A549 (cell line): ENCODE results near the gene HOXB1.

Experiments used
- BHLHE40 ChIP-seq: IDR thresholded peaks from 2 replicates; pipeline ENCODE4 v1.6.1; 2012; ENCODE audit warnings: low read depth, low read length, inconsistent platforms
- EP300 ChIP-seq, 2 experiments: fragments of >200 bp; sonication (Bioruptor Twin); formaldehyde crosslinking; IDR thresholded peaks; 2 replicates in 1 of 2; 3 replicates in 1 of 2; pipeline ENCODE4 v1.6.1; 2016 to 2017
- ESRRA ChIP-seq: fragments of 150-350 bp; IDR thresholded peaks from 2 replicates; pipeline ENCODE4 v1.6.1; 2014; ENCODE audit warnings: mild to moderate bottlenecking, low read length, borderline replicate concordance
- GATA3 ChIP-seq: IDR thresholded peaks from 2 replicates; pipeline ENCODE4 v1.6.1; 2012; ENCODE audit warnings: borderline replicate concordance
- HOXA7 ChIP-seq: fragments of 250-450 bp; sonication (Bioruptor Pico); IDR thresholded peaks from 2 replicates; pipeline ENCODE4 v1.5.0; 2020; ENCODE audit warnings: mild to moderate bottlenecking, moderate library complexity
- MAZ ChIP-seq: fragments of 150-350 bp; IDR thresholded peaks from 2 replicates; pipeline ENCODE4 v1.6.1; 2014; ENCODE audit warnings: antibody characterized with exemption, low read depth, low read length, borderline replicate concordance
- POLR2A ChIP-seq: IDR thresholded peaks from 2 replicates; pipeline ENCODE4 v1.6.1; 2012; ENCODE audit warnings: mild to moderate bottlenecking, low read length
- RFX5 ChIP-seq: fragments of 450-650 bp; IDR thresholded peaks from 2 replicates; pipeline ENCODE4 v1.7.1; 2014; ENCODE audit warnings: antibody characterized with exemption, mild to moderate bottlenecking, moderate library complexity
- TF ChIP-seq, protein P1 (sequence below): fragments of >200 bp; sonication (Bioruptor Twin); formaldehyde crosslinking; IDR thresholded peaks from 3 replicates; pipeline ENCODE4 v1.5.1; 2016
- TF ChIP-seq, protein P2 (sequence below): IDR thresholded peaks from 2 replicates; pipeline ENCODE4 v1.6.1; 2012
- TF ChIP-seq, protein P3 (sequence below): IDR thresholded peaks from 2 replicates; pipeline ENCODE4 v1.6.1; 2012
- TF ChIP-seq, protein P4 (sequence below): fragments of 250-450 bp; sonication (Bioruptor Pico); IDR thresholded peaks from 2 replicates; pipeline ENCODE4 v1.5.0; 2021; ENCODE audit warnings: mild to moderate bottlenecking, moderate library complexity, borderline replicate concordance
- TF ChIP-seq, protein P5 (sequence below): fragments of 450-650 bp; IDR thresholded peaks from 2 replicates; pipeline ENCODE4 v1.6.1; 2014; ENCODE audit warnings: antibody characterized with exemption

DNA sequence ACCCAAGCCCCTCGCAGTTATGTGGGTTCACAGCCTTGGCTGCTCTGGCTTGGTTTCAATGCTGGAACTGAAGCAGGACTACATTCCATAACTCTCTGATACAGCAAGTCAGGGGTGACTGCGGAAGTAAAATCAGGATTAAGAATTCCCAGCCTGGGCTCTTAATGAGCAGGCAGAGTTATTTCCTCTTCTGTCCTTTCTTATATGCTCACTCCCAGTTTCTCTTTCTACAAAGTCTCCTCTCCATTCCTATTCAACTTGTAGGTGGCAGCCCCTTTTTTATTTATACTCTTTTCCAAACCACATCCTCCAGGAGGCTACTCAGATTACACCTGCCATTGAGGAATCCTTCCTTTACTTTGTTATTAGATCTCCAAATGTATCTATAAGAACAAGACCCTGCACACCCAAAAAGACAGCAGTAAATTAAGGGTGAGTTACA lies 40.3 kb downstream of the HOXB1 start:
- TF ChIP-seq, protein P1, sequence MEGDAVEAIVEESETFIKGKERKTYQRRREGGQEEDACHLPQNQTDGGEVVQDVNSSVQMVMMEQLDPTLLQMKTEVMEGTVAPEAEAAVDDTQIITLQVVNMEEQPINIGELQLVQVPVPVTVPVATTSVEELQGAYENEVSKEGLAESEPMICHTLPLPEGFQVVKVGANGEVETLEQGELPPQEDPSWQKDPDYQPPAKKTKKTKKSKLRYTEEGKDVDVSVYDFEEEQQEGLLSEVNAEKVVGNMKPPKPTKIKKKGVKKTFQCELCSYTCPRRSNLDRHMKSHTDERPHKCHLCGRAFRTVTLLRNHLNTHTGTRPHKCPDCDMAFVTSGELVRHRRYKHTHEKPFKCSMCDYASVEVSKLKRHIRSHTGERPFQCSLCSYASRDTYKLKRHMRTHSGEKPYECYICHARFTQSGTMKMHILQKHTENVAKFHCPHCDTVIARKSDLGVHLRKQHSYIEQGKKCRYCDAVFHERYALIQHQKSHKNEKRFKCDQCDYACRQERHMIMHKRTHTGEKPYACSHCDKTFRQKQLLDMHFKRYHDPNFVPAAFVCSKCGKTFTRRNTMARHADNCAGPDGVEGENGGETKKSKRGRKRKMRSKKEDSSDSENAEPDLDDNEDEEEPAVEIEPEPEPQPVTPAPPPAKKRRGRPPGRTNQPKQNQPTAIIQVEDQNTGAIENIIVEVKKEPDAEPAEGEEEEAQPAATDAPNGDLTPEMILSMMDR: no peak
- TF ChIP-seq POLR2A (no peak), EP300 (IDR thresholded peaks at IDR 0.05) (no peak), ESRRA (no peak), RFX5 (no peak), HOXA7 (no peak), MAZ (no peak), GATA3 (no peak), BHLHE40 (no peak)
- TF ChIP-seq, protein P2, sequence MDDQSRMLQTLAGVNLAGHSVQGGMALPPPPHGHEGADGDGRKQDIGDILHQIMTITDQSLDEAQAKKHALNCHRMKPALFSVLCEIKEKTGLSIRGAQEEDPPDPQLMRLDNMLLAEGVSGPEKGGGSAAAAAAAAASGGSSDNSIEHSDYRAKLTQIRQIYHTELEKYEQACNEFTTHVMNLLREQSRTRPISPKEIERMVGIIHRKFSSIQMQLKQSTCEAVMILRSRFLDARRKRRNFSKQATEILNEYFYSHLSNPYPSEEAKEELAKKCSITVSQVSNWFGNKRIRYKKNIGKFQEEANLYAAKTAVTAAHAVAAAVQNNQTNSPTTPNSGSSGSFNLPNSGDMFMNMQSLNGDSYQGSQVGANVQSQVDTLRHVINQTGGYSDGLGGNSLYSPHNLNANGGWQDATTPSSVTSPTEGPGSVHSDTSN: no peak
- TF ChIP-seq, protein P3, sequence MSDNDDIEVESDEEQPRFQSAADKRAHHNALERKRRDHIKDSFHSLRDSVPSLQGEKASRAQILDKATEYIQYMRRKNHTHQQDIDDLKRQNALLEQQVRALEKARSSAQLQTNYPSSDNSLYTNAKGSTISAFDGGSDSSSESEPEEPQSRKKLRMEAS: no peak
- TF ChIP-seq, protein P4, sequence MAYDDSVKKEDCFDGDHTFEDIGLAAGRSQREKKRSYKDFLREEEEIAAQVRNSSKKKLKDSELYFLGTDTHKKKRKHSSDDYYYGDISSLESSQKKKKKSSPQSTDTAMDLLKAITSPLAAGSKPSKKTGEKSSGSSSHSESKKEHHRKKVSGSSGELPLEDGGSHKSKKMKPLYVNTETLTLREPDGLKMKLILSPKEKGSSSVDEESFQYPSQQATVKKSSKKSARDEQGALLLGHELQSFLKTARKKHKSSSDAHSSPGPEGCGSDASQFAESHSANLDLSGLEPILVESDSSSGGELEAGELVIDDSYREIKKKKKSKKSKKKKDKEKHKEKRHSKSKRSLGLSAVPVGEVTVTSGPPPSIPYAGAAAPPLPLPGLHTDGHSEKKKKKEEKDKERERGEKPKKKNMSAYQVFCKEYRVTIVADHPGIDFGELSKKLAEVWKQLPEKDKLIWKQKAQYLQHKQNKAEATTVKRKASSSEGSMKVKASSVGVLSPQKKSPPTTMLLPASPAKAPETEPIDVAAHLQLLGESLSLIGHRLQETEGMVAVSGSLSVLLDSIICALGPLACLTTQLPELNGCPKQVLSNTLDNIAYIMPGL (CRISPR knock-in tag): no peak
- TF ChIP-seq, protein P5, sequence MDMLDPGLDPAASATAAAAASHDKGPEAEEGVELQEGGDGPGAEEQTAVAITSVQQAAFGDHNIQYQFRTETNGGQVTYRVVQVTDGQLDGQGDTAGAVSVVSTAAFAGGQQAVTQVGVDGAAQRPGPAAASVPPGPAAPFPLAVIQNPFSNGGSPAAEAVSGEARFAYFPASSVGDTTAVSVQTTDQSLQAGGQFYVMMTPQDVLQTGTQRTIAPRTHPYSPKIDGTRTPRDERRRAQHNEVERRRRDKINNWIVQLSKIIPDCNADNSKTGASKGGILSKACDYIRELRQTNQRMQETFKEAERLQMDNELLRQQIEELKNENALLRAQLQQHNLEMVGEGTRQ: no peak
